ENCODE measurements around the gene GFPT1.

GFPT1 gene

DNA sequence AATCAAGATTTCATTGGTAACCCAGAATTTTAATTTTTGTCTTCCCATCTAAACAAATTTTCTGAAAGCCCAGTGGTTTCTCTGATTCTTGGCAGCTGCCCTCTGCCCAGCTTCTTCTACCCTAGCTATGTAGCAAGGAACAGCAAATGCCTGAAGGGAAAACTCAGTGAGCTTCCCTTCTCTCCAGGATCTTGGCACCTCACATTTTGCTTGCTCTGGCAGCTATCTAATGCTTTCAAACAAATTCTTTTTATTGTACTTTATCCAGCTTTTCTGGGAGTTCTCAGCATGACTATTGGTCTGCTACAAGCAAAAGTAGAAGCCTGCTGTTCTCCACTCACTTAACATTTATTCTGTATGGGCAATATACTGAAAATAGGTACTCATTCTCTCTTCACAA lies 18.3 kb upstream of the GFPT1 start:
- no peak overlapping the region for H3K9ac ChIP-seq (ENCODE audit: low read depth in 1 of 2, low read length in 2 of 2)
- no peaks in the 10 kb centered on the region for H3K4me1 ChIP-seq (ENCODE audit: control insufficient read depth in 2 of 2, insufficient read depth in 2 of 2, low read length in 2 of 2)
- peaks cover 16 to 26% of the 10 kb centered on the region in 2 donors for H3K36me3 ChIP-seq (ENCODE audit: control insufficient read depth in 2 of 2, insufficient read depth in 2 of 2, low read length in 2 of 2)
- no peak overlapping the region for H3K27ac ChIP-seq (ENCODE audit: low read depth in 2 of 2, low read length in 2 of 2)
- no peak overlapping the region for H3K4me3 ChIP-seq (ENCODE audit: low read length in 2 of 2)
- H3K9me3 ChIP-seq (ENCODE audit: control insufficient read depth in 2 of 2, low read length in 2 of 2), result no peaks in the 10 kb centered on the region
- H3K27me3 ChIP-seq (ENCODE audit: control insufficient read depth in 2 of 2, insufficient read depth in 2 of 2, low read length in 2 of 2), result no peaks in the 10 kb centered on the region

DNA sequence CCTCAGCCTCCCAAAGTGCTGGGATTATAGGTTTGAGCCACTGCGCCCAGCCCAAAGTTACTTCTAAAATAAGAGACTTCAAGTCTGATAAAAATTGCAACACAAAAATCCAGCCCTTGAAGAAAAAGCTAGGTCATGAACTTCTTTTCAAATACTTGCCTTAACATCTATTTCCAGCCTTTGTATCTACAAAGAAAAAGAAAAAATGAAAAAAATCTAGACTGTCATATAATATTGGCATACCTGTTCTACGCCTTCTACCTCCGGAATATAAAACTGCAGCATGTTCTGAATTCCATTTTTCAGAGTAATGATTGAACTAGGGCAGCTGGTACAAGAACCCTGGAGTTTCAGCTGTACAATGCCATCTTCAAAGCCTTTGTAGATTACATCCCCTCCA lies 13.1 kb upstream of the GFPT1 start:
- Histone ChIP-seq H3K4me1 (ENCODE audit: control insufficient read depth in 2 of 2, insufficient read depth in 2 of 2, low read length in 2 of 2) (peaks cover 0 to 5% of the 10 kb centered on the region in 2 donors), H3K27ac (ENCODE audit: low read depth in 2 of 2, low read length in 2 of 2) (no peak overlapping the region), H3K36me3 (ENCODE audit: control insufficient read depth in 2 of 2, insufficient read depth in 2 of 2, low read length in 2 of 2) (peaks cover 24 to 34% of the 10 kb centered on the region in 2 donors), H3K4me3 (ENCODE audit: low read length in 2 of 2) (no peak overlapping the region), H3K9me3 (ENCODE audit: control insufficient read depth in 2 of 2, low read length in 2 of 2) (no peaks in the 10 kb centered on the region), H3K9ac (ENCODE audit: low read depth in 1 of 2, low read length in 2 of 2) (no peak overlapping the region), H3K27me3 (ENCODE audit: control insufficient read depth in 2 of 2, insufficient read depth in 2 of 2, low read length in 2 of 2) (no peaks in the 10 kb centered on the region)

- Histone ChIP-seq H3K9ac (ENCODE audit: low read depth in 1 of 2, low read length in 2 of 2) (no peak overlapping the region), H3K27me3 (ENCODE audit: control insufficient read depth in 2 of 2, insufficient read depth in 2 of 2, low read length in 2 of 2) (no peaks in the 10 kb centered on the region), H3K36me3 (ENCODE audit: control insufficient read depth in 2 of 2, insufficient read depth in 2 of 2, low read length in 2 of 2) (peaks cover 21 to 32% of the 10 kb centered on the region in 2 donors), H3K27ac (ENCODE audit: low read depth in 2 of 2, low read length in 2 of 2) (no peak overlapping the region), H3K4me1 (ENCODE audit: control insufficient read depth in 2 of 2, insufficient read depth in 2 of 2, low read length in 2 of 2) (peaks cover 0 to 5% of the 10 kb centered on the region in 2 donors), H3K4me3 (ENCODE audit: low read length in 2 of 2) (no peak overlapping the region), H3K9me3 (ENCODE audit: control insufficient read depth in 2 of 2, low read length in 2 of 2) (no peaks in the 10 kb centered on the region)
Observed at GRCh38 chr2:69397234-69397633, 10.2 kb upstream of the GFPT1 start.

DNA sequence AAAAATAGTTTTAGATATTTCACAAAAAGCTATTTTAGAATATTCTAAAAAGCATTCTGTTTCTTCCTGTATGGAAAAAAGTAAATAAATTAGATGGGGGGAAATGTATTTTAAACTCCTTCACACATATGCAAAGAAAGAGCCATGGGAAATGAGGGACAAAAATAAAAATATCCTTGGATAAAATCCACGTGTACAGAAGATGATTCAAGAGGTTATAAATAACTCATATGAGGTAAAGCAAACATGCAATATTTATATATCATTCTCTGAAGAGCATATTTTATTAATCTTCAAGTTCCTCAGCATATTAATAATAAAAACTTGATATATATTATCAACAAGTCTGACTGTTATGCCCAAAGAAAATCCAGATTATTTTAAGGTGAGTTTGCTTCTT lies 8.8 kb upstream of the GFPT1 start:
- Histone ChIP-seq H3K36me3 (ENCODE audit: control insufficient read depth in 2 of 2, insufficient read depth in 2 of 2, low read length in 2 of 2) (peaks cover 13 to 29% of the 10 kb centered on the region in 2 donors), H3K9ac (ENCODE audit: low read depth in 1 of 2, low read length in 2 of 2) (no peak overlapping the region), H3K4me1 (ENCODE audit: control insufficient read depth in 2 of 2, insufficient read depth in 2 of 2, low read length in 2 of 2) (peaks cover 0 to 5% of the 10 kb centered on the region in 2 donors), H3K27ac (ENCODE audit: low read depth in 2 of 2, low read length in 2 of 2) (no peak overlapping the region), H3K9me3 (ENCODE audit: control insufficient read depth in 2 of 2, low read length in 2 of 2) (no peaks in the 10 kb centered on the region), H3K27me3 (ENCODE audit: control insufficient read depth in 2 of 2, insufficient read depth in 2 of 2, low read length in 2 of 2) (no peaks in the 10 kb centered on the region), H3K4me3 (ENCODE audit: low read length in 2 of 2) (no peak overlapping the region)

GRCh38 chr2:69393963-69394362 lies 6.9 kb upstream of the GFPT1 start:
- H3K9ac ChIP-seq (ENCODE audit: low read depth in 1 of 2, low read length in 2 of 2), result no peak overlapping the region
- H3K4me3 ChIP-seq (ENCODE audit: low read length in 2 of 2), result no peak overlapping the region
- H3K36me3 ChIP-seq (ENCODE audit: control insufficient read depth in 2 of 2, insufficient read depth in 2 of 2, low read length in 2 of 2), result peaks cover 12 to 23% of the 10 kb centered on the region in 2 donors
- H3K27ac ChIP-seq (ENCODE audit: low read depth in 2 of 2, low read length in 2 of 2), result no peak overlapping the region
- H3K27me3 ChIP-seq (ENCODE audit: control insufficient read depth in 2 of 2, insufficient read depth in 2 of 2, low read length in 2 of 2), result no peaks in the 10 kb centered on the region
- peaks cover 5 to 6% of the 10 kb centered on the region in 2 donors for H3K4me1 ChIP-seq (ENCODE audit: control insufficient read depth in 2 of 2, insufficient read depth in 2 of 2, low read length in 2 of 2)
- H3K9me3 ChIP-seq (ENCODE audit: control insufficient read depth in 2 of 2, low read length in 2 of 2), result no peaks in the 10 kb centered on the region

GRCh38 chr2:69390471-69390870 lies 3.4 kb upstream of the GFPT1 start:
- H3K27ac ChIP-seq (ENCODE audit: low read depth in 2 of 2, low read length in 2 of 2), result peak overlapping the region in 1 of 2 donors; percentile 34

GRCh38 chr2:69390001-69390400 lies 3.0 kb upstream of the GFPT1 start:
- Histone ChIP-seq H3K9ac (ENCODE audit: low read depth in 1 of 2, low read length in 2 of 2) (no peak overlapping the region), H3K4me3 (ENCODE audit: low read length in 2 of 2) (no peak overlapping the region), H3K4me1 (ENCODE audit: control insufficient read depth in 2 of 2, insufficient read depth in 2 of 2, low read length in 2 of 2) (peaks cover 6 to 13% of the 10 kb centered on the region in 2 donors), H3K27ac (ENCODE audit: low read depth in 2 of 2, low read length in 2 of 2) (peak overlapping the region in 1 of 2 donors; percentile 34), H3K27me3 (ENCODE audit: control insufficient read depth in 2 of 2, insufficient read depth in 2 of 2, low read length in 2 of 2) (no peaks in the 10 kb centered on the region), H3K9me3 (ENCODE audit: control insufficient read depth in 2 of 2, low read length in 2 of 2) (no peaks in the 10 kb centered on the region), H3K36me3 (ENCODE audit: control insufficient read depth in 2 of 2, insufficient read depth in 2 of 2, low read length in 2 of 2) (peaks cover 2 to 7% of the 10 kb centered on the region in 2 donors)

More at GRCh38 chr2:69390471-69390870, 3.4 kb upstream of the GFPT1 start:
- no peaks in the 10 kb centered on the region for H3K27me3 ChIP-seq (ENCODE audit: control insufficient read depth in 2 of 2, insufficient read depth in 2 of 2, low read length in 2 of 2)
- peaks cover 6 to 11% of the 10 kb centered on the region in 2 donors for H3K4me1 ChIP-seq (ENCODE audit: control insufficient read depth in 2 of 2, insufficient read depth in 2 of 2, low read length in 2 of 2)
- no peak overlapping the region for H3K9ac ChIP-seq (ENCODE audit: low read depth in 1 of 2, low read length in 2 of 2)
- peaks cover 3 to 9% of the 10 kb centered on the region in 2 donors for H3K36me3 ChIP-seq (ENCODE audit: control insufficient read depth in 2 of 2, insufficient read depth in 2 of 2, low read length in 2 of 2)
- H3K4me3 ChIP-seq (ENCODE audit: low read length in 2 of 2), result no peak overlapping the region
- no peaks in the 10 kb centered on the region for H3K9me3 ChIP-seq (ENCODE audit: control insufficient read depth in 2 of 2, low read length in 2 of 2)

GRCh38 chr2:69389271-69389670 lies 2.2 kb upstream of the GFPT1 start:
- H3K4me1 ChIP-seq (ENCODE audit: control insufficient read depth in 2 of 2, insufficient read depth in 2 of 2, low read length in 2 of 2), result peaks cover 9 to 18% of the 10 kb centered on the region in 2 donors
- H3K27me3 ChIP-seq (ENCODE audit: control insufficient read depth in 2 of 2, insufficient read depth in 2 of 2, low read length in 2 of 2), result no peaks in the 10 kb centered on the region
- no peak overlapping the region for H3K27ac ChIP-seq (ENCODE audit: low read depth in 2 of 2, low read length in 2 of 2)
- H3K36me3 ChIP-seq (ENCODE audit: control insufficient read depth in 2 of 2, insufficient read depth in 2 of 2, low read length in 2 of 2), result peaks cover 0 to under 1% of the 10 kb centered on the region in 2 donors
- H3K9ac ChIP-seq (ENCODE audit: low read depth in 1 of 2, low read length in 2 of 2), result no peak overlapping the region
- no peak overlapping the region for H3K4me3 ChIP-seq (ENCODE audit: low read length in 2 of 2)
- no peaks in the 10 kb centered on the region for H3K9me3 ChIP-seq (ENCODE audit: control insufficient read depth in 2 of 2, low read length in 2 of 2)

DNA sequence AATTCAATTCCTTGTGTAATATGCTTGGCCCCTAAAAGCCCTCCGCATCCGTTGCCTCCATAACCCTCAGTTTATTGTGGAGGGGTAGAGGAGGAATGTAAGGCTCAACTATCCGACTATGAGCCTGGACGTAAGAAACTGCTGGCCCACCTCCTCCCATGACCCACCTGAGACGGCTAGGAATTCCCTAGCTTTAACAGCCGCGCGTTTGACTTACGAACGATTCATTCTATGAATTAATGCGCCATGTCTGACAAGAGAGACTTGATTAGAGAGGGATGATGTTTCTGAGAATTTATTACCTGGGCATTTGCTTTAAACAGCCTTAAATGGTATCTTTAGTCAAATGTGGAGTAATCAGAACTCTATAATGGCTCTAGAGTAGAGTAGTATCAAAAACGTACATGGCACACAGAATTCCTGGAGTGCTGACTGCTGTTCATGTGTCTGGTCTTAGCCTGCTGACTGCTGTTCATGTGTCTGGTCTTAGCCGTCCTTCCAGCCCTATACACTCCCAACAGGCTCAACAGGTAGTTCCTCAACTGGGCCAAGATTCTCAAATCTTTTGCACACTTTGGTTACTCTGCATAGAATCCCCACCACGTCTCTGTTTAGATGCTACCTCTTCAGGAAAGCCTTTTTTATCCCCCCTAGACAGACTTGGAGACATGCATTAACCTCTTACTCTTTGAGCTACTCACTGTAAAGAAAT lies 899 bp upstream of the GFPT1 start:
- peak overlapping the region; percentile 68 to 93 for H3K9ac ChIP-seq (ENCODE audit: low read depth in 1 of 2, low read length in 2 of 2)
- H3K4me3 ChIP-seq (ENCODE audit: low read length in 2 of 2), result peak overlapping the region; percentile 78 to 90
- H3K4me1 ChIP-seq (ENCODE audit: control insufficient read depth in 2 of 2, insufficient read depth in 2 of 2, low read length in 2 of 2), result peaks cover 11 to 28% of the 10 kb centered on the region in 2 donors
- H3K9me3 ChIP-seq (ENCODE audit: control insufficient read depth in 2 of 2, low read length in 2 of 2), result no peaks in the 10 kb centered on the region
- H3K27me3 ChIP-seq (ENCODE audit: control insufficient read depth in 2 of 2, insufficient read depth in 2 of 2, low read length in 2 of 2), result no peaks in the 10 kb centered on the region
- H3K36me3 ChIP-seq (ENCODE audit: control insufficient read depth in 2 of 2, insufficient read depth in 2 of 2, low read length in 2 of 2), result no peaks in the 10 kb centered on the region
- H3K27ac ChIP-seq (ENCODE audit: low read depth in 2 of 2, low read length in 2 of 2), result peak overlapping the region; percentile 83 to 84

DNA sequence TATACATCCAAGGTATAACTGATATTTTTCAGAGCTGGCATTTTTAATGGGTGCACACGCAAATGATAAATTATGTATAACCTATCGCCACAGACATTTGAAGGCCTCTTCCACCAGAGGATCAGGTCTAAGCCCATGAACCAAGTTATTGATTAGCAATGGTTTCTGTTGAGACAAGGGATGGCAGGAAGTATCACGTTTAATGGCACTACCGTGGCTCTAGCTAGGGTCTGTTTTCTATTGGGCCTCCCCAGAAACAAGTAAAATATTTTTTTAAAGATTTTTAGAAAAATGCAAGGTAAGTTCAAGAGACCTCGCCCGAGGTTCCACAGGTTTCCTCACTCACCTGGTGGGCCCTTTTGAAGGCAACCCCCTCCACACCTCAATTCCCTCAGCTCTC lies 667 bp downstream of the GFPT1 start:
- no peaks in the 10 kb centered on the region for H3K9me3 ChIP-seq (ENCODE audit: control insufficient read depth in 2 of 2, low read length in 2 of 2)

More for the DNA sequence above, 667 bp downstream of the GFPT1 start:
- H3K4me1 ChIP-seq (ENCODE audit: control insufficient read depth in 2 of 2, insufficient read depth in 2 of 2, low read length in 2 of 2), result peaks cover 22 to 36% of the 10 kb centered on the region in 2 donors
- H3K36me3 ChIP-seq (ENCODE audit: control insufficient read depth in 2 of 2, insufficient read depth in 2 of 2, low read length in 2 of 2), result no peaks in the 10 kb centered on the region
- no peaks in the 10 kb centered on the region for H3K27me3 ChIP-seq (ENCODE audit: control insufficient read depth in 2 of 2, insufficient read depth in 2 of 2, low read length in 2 of 2)
- H3K27ac ChIP-seq (ENCODE audit: low read depth in 2 of 2, low read length in 2 of 2), result peak overlapping the region; percentile 95 to 96
- H3K4me3 ChIP-seq (ENCODE audit: low read length in 2 of 2), result peak overlapping the region; percentile 78 to 90
- H3K9ac ChIP-seq (ENCODE audit: low read depth in 1 of 2, low read length in 2 of 2), result peak overlapping the region; percentile 88 to 93

All from mucosa of rectum (tissue), 2 donors.